Stimulated activated CD8-positive, alpha-beta memory T cell treated with anti-CD3 and anti-CD28 coated beads, Interleukin-12 subunit alpha, Interleukin-12 subunit beta, amount 100 ng/mL, for 4 hours (primary cell): ENCODE results near the gene EGFL8.

Experiments used
- DNase-seq: peaks from one replicate; pipeline ENCODE4 v3.0.0-alpha.2; 2020; ENCODE audit warnings: low read depth

The EGFL8 gene

DNA sequence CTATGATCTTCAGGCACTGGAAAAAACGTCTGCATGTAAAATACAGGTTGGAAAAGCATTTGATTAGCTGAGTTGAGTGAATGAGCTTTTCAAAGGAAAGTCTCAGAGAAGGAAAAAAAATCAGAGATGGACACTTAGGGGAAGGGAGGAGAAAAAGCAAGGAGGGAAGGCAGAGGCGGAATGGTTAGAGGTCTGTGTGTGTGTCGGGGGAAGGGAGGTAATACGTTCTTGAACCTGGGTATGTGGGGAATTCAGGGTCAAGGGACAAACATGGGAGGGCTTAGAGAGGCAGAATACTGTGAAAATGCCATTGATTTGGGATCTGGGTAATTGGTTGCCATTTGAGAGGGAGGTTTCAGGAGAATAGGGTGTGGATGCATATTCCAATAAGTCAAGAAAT lies 17.7 kb upstream of the EGFL8 start:
- no peak for DNase-seq

GRCh38 chr6:32147401-32148132 lies 16.8 kb upstream of the EGFL8 start:
- DNase-seq, result no peak

GRCh38 chr6:32148289-32149091 lies 15.9 kb upstream of the EGFL8 start:
- peak; percentile 38 for DNase-seq

DNA sequence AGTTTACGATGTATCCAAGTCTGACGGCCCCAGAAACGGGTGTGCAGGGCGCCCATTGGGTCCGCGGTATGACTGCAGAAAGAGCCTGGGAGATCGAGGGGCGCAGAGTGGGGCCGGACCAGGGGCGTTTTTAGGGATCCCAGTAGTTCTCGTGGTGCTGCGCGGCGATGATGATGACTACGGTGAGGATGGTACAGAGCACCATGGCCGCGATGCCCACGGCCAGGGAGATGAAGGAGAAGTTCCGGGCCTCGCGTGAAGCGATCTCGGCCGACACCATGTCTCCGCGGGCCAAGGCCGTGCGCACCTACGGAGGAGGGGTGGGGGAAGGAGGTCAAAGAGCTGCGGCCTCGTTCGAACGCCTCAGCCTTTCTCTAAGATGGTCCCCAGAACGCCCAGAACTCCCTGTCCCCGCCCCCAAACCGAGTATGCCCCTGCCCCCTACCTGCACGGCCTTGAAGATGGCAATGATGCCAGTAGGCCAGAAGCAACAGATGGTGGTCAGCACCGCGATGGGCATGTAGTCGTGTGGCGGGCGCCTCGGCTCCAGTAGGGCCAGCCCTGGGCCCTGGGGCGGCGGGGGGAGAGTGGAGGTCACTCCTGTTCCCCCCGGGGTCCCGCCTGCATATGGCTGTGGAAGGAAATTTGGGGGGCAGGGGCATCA lies 15.2 kb upstream of the EGFL8 start:
- DNase-seq, result no peak

DNA sequence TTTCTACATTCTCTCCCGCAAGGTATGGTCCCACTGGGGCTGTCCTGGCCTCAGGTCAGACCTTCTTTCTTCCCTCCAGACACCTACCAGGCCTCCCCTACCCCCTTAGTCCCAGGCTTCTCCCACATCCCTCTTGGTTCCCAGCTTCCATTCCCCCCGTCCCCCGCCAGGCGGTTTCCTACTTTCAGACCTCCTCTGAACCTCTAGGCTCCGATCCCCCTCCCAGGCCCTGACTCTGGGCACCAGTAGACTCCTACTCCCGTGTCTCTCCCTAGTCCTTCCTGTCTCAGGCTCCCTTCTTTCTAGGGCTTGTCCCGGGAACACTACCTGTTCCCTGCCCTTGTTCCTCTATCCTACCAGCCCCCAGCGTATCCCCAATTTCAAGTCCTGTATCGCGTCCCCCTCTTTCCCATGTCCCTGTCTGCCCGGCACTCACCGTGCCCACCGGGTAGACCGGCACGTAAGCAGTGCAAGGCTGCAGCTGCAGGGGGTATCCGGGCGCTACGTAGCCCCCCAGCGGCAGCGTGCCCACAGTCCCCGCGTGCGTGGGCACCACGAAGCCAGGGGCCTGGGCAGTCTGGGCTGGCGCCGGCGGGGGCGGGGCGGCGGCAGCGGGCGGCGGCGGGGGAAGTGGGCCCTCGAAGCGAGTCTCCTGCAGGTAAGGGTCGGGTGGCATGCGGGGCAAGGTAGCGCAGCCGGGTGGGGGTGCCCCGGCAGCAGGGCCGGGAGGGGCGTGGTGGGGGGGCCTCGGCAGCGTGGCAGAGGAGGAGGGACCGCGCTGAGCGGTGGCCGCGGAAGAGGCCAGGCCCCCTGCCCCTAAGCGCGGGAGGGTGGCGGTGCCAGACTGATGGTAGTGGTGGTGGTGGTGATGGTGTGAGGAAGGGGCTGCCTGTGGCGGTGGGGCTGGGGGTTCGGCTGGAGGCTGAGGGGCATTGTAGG lies 14.2 kb upstream of the EGFL8 start:
- no peak for DNase-seq

DNA sequence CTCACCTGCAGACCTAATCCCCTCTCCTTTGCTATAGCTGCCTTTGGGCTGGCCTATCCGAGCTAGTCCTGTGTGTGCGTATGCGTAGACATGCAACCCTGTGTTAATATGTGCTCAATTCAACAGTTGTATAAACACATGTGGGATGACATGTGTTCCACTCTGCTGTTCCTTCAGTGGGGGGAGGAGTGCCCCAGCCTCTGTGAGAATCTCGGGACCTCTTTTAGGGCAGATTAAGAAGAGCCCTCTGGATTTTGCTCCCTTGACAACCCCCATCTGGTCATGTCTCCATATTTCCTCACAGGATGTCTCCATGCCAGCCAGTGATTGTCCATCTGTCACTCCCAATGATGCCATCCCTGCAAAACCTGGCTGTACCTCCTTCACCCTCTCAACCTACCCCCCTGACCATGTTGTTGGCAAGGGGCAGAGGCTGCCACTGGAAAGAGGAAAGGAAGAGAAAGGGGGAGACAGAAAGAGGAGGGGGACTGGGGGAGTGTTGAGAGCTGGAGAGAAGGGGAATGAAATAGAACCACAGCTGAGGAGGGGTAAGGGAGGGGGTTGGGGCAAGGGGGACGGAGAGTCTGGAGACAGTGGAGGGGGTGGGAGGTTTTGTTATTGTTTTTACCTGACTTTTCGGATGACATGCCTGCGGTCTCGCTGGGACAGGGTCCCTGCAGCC lies 13.1 kb upstream of the EGFL8 start:
- no peak for DNase-seq

- no peak for DNase-seq
These were observed 12.3 kb upstream of the EGFL8 start, which contains the start of gene PRRT1 for GRCh38 chr6:32151863-32152768. Gene PRRT1, minus strand, starts transcription at chr6:32151939. Its CDS starts 112 bp downstream, at chr6:32151827.

- DNase-seq, result no peak
These were observed 11.4 kb upstream of the EGFL8 start for GRCh38 chr6:32152769-32153563.

DNA sequence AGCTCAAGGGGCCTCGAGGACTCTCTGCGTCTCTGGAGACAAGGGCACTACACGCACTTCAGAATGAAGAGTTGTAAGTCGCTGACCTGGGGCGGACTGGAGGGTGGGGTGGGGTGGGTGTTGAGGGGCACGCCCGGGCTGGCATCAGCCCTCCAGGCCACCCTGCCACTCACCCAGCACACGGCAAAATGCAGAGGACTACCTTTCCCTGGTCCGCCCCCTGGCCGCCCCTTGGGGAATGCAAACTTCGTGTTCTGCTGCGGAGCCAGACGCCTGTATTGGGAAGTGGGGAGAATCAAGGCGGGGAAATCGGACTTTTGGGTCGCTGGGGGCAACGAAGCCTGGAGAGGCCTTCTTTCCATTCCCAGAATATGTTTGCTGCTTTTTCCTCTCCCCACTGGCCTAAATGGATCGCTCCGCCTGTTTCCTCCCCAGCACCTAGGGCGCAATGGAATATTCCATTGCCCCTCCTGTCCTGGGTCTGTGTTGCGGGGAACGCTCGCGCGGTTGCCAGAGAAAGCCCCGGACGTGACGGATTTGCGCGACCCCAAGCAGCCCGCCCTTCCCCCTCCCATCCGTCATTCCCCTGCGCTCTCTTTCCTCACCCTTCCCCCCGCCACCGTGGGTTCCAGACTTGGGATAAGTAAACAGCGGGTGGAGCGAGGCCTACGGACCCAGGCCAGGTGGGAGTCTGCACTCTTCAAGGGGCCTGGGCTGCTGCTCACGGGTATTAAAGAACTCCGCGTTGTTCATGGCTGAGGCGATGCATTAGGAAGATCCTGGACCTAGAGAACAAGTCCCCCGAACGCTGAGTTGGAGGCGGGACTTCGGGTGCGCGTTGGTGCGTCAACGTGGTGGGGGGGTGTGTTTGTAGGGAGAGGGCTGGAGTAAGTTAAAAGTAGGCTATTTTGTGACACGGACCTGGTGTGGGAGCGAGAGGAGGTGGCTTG lies 10.6 kb upstream of the EGFL8 start, which contains the start of gene PPT2:
Gene PPT2, plus strand, starts transcription at position 578 of the 950 bp plus-strand sequence. CDS start 454 bp downstream, outside the sequence.
- peak; percentile 54 for DNase-seq

DNA sequence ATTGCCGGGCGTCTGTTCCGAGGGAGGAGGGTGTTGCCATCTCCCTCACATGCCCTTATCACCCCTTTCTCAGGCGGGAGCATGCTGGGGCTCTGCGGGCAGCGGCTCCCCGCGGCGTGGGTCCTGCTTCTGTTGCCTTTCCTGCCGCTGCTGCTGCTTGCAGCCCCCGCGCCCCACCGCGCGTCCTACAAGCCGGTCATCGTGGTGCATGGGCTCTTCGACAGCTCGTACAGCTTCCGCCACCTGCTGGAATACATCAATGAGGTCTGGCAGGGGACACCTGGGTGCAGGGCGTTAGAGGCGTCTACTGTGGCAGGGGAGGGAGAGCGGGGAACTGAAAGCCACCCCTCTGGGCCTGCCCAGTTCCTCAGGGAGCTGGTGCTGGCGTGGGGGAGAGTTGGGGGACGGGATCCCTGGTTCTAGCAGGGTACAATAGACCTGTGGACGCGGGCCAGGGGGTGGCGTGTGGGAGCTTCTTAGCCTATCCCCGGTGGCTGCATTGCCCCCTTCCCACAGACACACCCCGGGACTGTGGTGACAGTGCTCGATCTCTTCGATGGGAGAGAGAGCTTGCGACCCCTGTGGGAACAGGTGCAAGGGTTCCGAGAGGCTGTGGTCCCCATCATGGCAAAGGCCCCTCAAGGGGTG lies 9.8 kb upstream of the EGFL8 start:
- peak; percentile 42 for DNase-seq

DNA sequence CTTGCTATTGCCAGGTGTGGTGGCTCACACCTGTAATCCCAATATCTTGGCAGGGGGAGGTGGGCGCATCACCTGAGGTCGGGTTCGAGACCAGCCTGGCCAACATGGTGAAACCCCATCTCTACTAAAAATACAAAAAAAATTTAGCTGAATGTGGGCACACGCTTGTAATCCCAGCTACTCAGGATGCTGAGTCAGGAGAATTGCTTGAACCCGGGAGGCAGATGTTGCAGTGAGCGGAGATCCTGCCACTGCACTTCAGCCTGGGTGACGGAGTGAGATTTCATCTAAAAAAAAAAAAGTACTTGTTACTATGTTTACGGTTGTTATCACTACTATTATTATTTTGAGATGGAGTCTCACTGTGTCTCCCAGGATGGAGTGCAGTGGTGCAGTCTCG lies 7.5 kb upstream of the EGFL8 start:
- DNase-seq, result no peak

DNA sequence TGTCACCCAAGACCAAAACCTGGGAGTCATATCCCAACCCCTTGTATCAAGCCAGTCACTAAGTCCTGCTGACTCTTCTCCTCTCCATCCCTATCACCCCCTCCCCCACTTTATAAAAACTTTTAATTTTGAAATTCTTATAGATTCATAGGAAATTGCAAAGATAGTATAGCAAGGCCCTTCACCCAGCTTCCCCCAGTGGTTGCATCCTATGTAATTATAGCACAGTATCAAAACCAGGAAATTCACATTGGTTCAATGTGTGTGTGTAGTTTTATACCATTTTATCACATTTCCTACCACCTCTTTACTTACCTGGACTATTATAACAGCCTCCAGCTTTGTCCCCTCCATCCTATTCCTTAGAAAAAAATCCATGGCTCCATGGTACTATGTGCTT lies 6.3 kb upstream of the EGFL8 start:
- DNase-seq, result no peak

GRCh38 chr6:32163559-32164258 lies 686 bp upstream of the EGFL8 start:
- no peak for DNase-seq

DNA sequence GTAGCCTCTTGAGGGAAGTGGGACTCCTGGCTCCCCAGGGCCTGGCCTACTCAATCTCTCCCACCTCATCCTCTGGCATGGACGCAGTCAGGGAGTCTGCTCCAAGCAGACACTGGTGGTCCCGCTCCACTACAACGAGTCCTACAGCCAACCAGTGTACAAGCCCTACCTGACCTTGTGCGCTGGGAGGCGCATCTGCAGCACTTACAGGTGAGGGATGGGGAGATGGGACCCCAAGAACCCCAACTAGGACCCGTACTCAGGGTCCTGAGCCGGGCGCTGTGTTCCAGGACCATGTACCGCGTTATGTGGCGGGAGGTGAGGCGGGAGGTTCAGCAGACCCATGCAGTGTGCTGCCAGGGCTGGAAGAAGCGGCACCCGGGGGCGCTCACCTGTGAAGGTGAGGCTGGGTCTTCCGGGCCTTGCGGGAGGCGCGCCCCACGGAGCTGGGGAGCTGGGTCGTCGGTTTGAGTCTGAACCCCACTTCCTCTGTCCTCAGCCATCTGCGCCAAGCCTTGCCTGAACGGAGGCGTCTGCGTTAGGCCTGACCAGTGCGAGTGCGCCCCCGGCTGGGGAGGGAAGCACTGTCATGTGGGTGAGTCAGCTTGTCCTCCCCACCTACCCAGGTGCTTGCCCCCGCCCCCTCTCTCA lies 2.1 kb downstream of the EGFL8 start:
- no peak for DNase-seq

DNA sequence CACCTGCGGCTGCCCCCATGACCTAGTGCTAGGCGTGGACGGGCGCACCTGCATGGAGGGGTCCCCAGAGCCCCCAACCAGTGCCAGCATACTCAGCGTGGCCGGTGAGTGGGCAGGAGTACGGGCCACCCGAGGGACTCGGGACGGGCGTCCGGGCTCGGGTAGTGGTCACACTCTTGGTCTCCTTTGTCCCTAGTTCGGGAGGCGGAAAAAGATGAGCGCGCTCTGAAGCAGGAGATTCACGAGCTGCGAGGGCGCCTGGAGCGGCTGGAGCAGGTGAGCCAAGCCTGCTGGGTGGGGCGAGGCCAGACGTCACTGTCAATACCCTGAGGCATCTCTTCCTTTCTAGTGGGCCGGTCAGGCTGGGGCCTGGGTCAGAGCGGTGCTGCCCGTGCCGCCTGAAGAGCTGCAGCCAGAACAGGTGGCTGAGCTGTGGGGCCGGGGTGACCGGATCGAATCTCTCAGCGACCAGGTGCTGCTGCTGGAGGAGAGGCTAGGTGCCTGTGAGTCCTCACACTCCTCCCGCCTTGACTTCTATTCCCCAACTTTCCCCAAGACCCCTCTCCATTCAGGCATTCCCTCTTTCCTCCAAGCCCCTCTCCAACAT lies 2.9 kb downstream of the EGFL8 start:
- DNase-seq, result no peak

DNA sequence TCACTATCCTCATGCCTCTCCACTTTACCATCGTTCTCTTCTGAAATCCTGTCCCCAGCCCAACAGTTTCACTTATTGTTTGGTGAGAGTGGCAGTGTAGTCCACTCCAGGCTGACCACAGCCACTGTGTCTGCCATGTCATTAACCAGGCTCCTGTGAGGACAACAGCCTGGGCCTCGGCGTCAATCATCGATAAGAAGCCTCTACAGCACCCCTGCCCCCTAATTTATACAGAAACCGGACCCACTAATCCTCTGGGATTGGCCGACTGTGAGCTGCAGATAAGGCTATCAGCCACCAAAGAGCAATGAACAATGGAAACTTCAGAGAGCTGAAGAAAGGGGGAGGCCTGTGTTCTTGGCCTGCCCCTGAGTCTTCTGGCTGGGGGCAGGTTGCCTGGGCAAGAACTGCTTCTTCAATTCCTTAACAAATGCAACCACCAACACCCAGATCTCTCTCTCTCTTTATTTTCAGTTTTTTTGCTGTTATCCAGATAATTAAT lies 3.4 kb downstream of the EGFL8 start:
- no peak for DNase-seq
